ENCODE measurements around the gene RASD1.

GRCh38 chr17:17456251-17456650 lies 39.9 kb downstream of the RASD1 start:
- TF ChIP-seq POLR2A (IDR thresholded peaks at IDR 0.05; ENCODE audit: low read depth, low read length) (no peak), POLR2AphosphoS5 (IDR thresholded peaks at IDR 0.05; ENCODE audit: low read depth, low read length) (no peak), PAX5 (IDR thresholded peaks at IDR 0.05; ENCODE audit: insufficient read depth, low read length, severe bottlenecking) (no peak), TAF1 (IDR thresholded peaks at IDR 0.05; ENCODE audit: low read depth, low read length) (no peak), SPI1 (IDR thresholded peaks at IDR 0.05; ENCODE audit: low read depth, low read length) (no peak)

Data from GM12891 (cell line).